HFF-Myc (cell line): ENCODE results near the gene DENND1A.

Experiments used
- DNase-seq: peaks from one replicate; pipeline ENCODE4 v3.0.0-alpha.2; 2011; ENCODE audit warnings: low read depth; ENCODE audit errors: extremely low read depth
- H3K4me3 ChIP-seq: replicated peaks from 2 replicates; pipeline ENCODE4 v1.5.1; 2011; ENCODE audit warnings: low read depth, mild to moderate bottlenecking, control low read depth, low read length
- CTCF ChIP-seq: IDR thresholded peaks from 2 replicates; pipeline ENCODE4 v1.5.1; 2012; ENCODE audit warnings: mild to moderate bottlenecking, low read depth, low read length, control low read depth; ENCODE audit errors: missing control alignments

The DENND1A gene

GRCh38 chr9:123410281-123410910, 519.5 kb downstream of the DENND1A start:
- TF ChIP-seq CTCF = no peak
- H3K4me3 ChIP-seq = no peak overlapping the region
- no peak for DNase-seq

- H3K4me3 ChIP-seq = no peak overlapping the region
- no peak for TF ChIP-seq CTCF
- no peak for DNase-seq
Measured at GRCh38 chr9:123408313-123409262, 521.3 kb downstream of the DENND1A start.

- no peak for TF ChIP-seq CTCF
- no peak overlapping the region for H3K4me3 ChIP-seq
- no peak for DNase-seq
Measured at GRCh38 chr9:123407217-123407851, 522.6 kb downstream of the DENND1A start.

GRCh38 chr9:123406691-123407216, 523.2 kb downstream of the DENND1A start:
- no peak for DNase-seq
- TF ChIP-seq CTCF = no peak
- H3K4me3 ChIP-seq = no peak overlapping the region

DNA sequence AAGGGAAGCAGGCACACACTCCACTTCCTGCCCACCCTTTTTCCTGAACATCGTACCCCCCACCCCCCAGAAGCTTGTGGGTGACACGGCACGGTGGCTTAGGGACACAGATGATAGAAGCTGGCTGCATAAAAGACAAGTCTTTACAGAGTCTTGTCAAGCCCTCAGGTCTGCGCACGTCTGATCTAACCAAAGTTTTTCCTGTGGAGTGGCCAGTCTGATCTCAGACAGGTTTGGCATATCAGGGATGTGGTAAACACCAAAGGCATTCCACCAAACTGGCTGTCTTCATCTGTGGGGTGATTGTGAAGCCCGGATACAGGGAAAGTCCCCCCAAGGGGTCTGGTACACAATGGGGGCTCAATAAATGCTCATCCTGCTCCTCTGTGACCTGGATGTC, 523.9 kb downstream of the DENND1A start:
- DNase-seq = no peak
- TF ChIP-seq CTCF = no peak
- H3K4me3 ChIP-seq = no peak overlapping the region

- no peak overlapping the region for H3K4me3 ChIP-seq
- no peak for TF ChIP-seq CTCF
- no peak for DNase-seq
Measured at GRCh38 chr9:123402981-123403509, 526.9 kb downstream of the DENND1A start.
